Loucy (cell line): ENCODE data around the gene WASL.

Experiments used
- H2AFZ ChIP-seq: fragments of 200-600 bp; sonication (generic); 2 replicates; pipeline ENCODE4 v1.6.0; 2016; ENCODE audit warnings: antibody characterized with exemption, mild to moderate bottlenecking, low read length, moderate library complexity
- H3F3A ChIP-seq: fragments of 200-600 bp; 2 replicates; pipeline ENCODE4 v1.6.0; 2016; ENCODE audit warnings: antibody characterized with exemption, low read depth, mild to moderate bottlenecking
- H3K27me3 ChIP-seq: fragments of 200-600 bp; sonication (generic); 2 replicates; pipeline ENCODE4 v1.6.1; 2014; ENCODE audit warnings: low read length, mild to moderate bottlenecking; ENCODE audit not compliant: insufficient read depth, poor library complexity, severe bottlenecking
- H3K36me3 ChIP-seq: fragments of 200-600 bp; sonication (generic); 2 replicates; pipeline ENCODE4 v1.6.1; 2016; ENCODE audit warnings: low read length; ENCODE audit not compliant: insufficient read depth
- H3K4me1 ChIP-seq: fragments of 200-600 bp; sonication (generic); 2 replicates; pipeline ENCODE4 v1.5.1; 2014; ENCODE audit warnings: low read length, mild to moderate bottlenecking; ENCODE audit not compliant: insufficient read depth, poor library complexity, severe bottlenecking
- H3K4me2 ChIP-seq: fragments of 200-600 bp; sonication (generic); 2 replicates; pipeline ENCODE4 v1.6.0; 2014; ENCODE audit warnings: antibody characterized with exemption, low read length, low read depth, mild to moderate bottlenecking; ENCODE audit not compliant: poor library complexity, severe bottlenecking
- H3K4me3 ChIP-seq: fragments of 200-600 bp; sonication (generic); 2 replicates; pipeline ENCODE4 v1.5.1; 2014; ENCODE audit warnings: low read length, mild to moderate bottlenecking, mixed read lengths; ENCODE audit not compliant: poor library complexity, severe bottlenecking
- H3K79me2 ChIP-seq: fragments of 200-600 bp; sonication (generic); 2 replicates; pipeline ENCODE4 v1.6.1; 2014; ENCODE audit warnings: low read length; ENCODE audit not compliant: insufficient read depth
- H3K9ac ChIP-seq: fragments of 200-600 bp; sonication (generic); 2 replicates; pipeline ENCODE4 v1.6.0; 2014; ENCODE audit warnings: mild to moderate bottlenecking, low read depth, low read length, moderate library complexity; ENCODE audit not compliant: poor library complexity, severe bottlenecking
- H3K9me2 ChIP-seq: fragments of 200-600 bp; sonication (generic); replicated peaks from 2 replicates; pipeline ENCODE4 v1.6.1; 2016; ENCODE audit warnings: low read depth, low read length, mixed read lengths
- H3K9me3 ChIP-seq: fragments of 200-600 bp; sonication (generic); 2 replicates; pipeline ENCODE4 v1.6.1; 2014; ENCODE audit warnings: mild to moderate bottlenecking, antibody characterized with exemption, low read length, low read depth; ENCODE audit not compliant: insufficient read depth
- H4K20me1 ChIP-seq: fragments of 200-600 bp; sonication (generic); 2 replicates; pipeline ENCODE4 v1.6.0; 2014; ENCODE audit warnings: antibody characterized with exemption, low read length, mild to moderate bottlenecking; ENCODE audit not compliant: insufficient read depth, poor library complexity, severe bottlenecking
- CTCF ChIP-seq: fragments of 200-600 bp; sonication (generic); conservative IDR thresholded peaks from 2 replicates; pipeline ENCODE4 v1.5.1; 2014; ENCODE audit warnings: mild to moderate bottlenecking, antibody characterized with exemption, low read length
- EZH2phosphoT487 ChIP-seq: fragments of 200-600 bp; IDR thresholded peaks from 2 replicates; pipeline ENCODE4 v1.6.1; 2018; ENCODE audit warnings: antibody characterized with exemption, mild to moderate bottlenecking, moderate library complexity, borderline replicate concordance

WASL gene

DNA sequence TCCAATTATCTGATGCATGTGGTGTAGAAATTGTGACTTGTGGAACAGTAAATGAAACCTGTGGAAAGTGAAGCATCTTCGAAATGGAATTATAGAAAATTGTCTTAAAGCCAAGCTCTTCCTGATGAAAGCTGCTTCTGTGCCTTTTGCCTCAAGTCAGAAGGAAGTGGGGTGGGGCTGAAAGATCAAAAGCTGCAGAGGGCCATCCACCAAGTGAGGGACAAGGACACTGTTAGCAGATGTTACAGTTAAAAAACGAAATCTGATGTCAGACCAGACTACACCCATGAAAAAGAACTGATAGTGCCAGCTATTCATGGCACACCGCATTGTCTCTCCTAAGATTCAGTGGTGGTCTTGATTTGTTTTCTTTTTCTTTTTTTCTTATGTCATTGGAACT is 23.8 kb upstream of the WASL start:
- Histone ChIP-seq H3F3A (no peaks in the 10 kb centered on the region), H3K9ac (no peak overlapping the region), H3K9me2 (no peaks in the 10 kb centered on the region), H2AFZ (peak overlapping the region; percentile 71), H4K20me1 (no peaks in the 10 kb centered on the region), H3K9me3 (no peaks in the 10 kb centered on the region), H3K27me3 (no peaks in the 10 kb centered on the region), H3K4me1 (peaks cover 8% of the 10 kb centered on the region), H3K79me2 (no peaks in the 10 kb centered on the region), H3K36me3 (no peaks in the 10 kb centered on the region), H3K4me3 (no peak overlapping the region), H3K4me2 (peak overlapping the region; percentile 35)
- TF ChIP-seq EZH2phosphoT487: no peak
- TF ChIP-seq CTCF: no peak

DNA sequence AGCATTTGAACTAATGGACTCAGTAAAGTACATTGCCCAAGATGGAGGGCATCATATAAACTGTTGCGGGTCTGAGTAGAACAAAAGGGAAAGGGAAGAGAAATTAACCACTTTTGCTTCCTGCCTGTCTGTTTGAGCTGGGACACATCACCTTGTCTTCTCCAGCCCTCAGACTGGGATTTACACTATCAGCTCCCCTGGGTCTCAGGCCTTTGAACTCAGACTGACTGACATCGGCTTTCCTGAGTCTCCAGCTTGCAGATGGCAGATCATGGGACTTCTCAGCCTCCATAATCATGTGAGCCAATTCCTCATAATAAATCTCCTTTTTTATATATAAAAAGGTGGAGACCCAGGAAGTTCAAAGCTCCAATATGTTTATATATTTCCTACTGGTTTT is 23.0 kb upstream of the WASL start:
- Histone ChIP-seq H3K79me2 (no peaks in the 10 kb centered on the region), H3F3A (no peaks in the 10 kb centered on the region), H3K36me3 (no peaks in the 10 kb centered on the region), H3K9ac (no peak overlapping the region), H3K4me1 (peaks cover 8% of the 10 kb centered on the region), H3K4me3 (no peak overlapping the region), H3K9me2 (no peaks in the 10 kb centered on the region), H3K9me3 (no peaks in the 10 kb centered on the region), H2AFZ (no peak overlapping the region; the same call in 1 of the 2 replicates), H4K20me1 (no peaks in the 10 kb centered on the region), H3K27me3 (no peaks in the 10 kb centered on the region), H3K4me2 (no peak overlapping the region)
- TF ChIP-seq CTCF: no peak
- no peak for TF ChIP-seq EZH2phosphoT487

DNA sequence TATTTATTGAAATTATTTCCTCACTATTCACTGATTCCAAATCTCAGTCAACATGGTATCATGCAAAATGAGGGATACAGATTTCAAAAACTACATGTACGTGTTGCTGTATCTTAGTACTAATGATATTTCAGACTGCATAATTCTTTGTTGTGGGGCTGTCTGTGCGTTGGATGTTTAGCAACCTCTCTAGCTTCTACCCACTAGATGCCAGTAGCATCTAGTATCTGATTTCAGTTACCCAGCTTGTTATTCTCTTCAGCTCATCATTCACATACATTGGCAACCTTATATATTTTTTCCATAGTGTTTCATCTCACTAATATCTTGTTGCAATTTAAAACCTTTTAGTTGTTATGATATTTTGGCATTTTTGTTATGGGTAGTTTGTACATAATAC is 22.5 kb upstream of the WASL start:
- no peak overlapping the region for H3K4me3 ChIP-seq
- H3K9me2 ChIP-seq: no peaks in the 10 kb centered on the region
- no peak overlapping the region for H3K9ac ChIP-seq
- TF ChIP-seq EZH2phosphoT487 (no peak), CTCF (no peak; the same call in 1 of the 2 replicates)
- no peaks in the 10 kb centered on the region for H3F3A ChIP-seq
- no peaks in the 10 kb centered on the region for H4K20me1 ChIP-seq
- H3K9me3 ChIP-seq: no peaks in the 10 kb centered on the region
- H3K79me2 ChIP-seq: no peaks in the 10 kb centered on the region
- H2AFZ ChIP-seq: no peak overlapping the region
- H3K36me3 ChIP-seq: no peaks in the 10 kb centered on the region
- H3K4me1 ChIP-seq: peaks cover 8% of the 10 kb centered on the region
- no peak overlapping the region for H3K4me2 ChIP-seq
- H3K27me3 ChIP-seq: no peaks in the 10 kb centered on the region
